GM12892 (cell line): Measurements from ENCODE around the gene KHDC3L.

Source experiments
- POLR2A ChIP-seq: IDR thresholded peaks from 2 replicates; pipeline ENCODE4 v1.6.1; 2011; ENCODE audit warnings: low read depth, low read length, control low read depth
- POLR2AphosphoS5 ChIP-seq: IDR thresholded peaks from 2 replicates; pipeline ENCODE4 v1.6.1; 2011; ENCODE audit warnings: low read depth, low read length, control low read depth
- TAF1 ChIP-seq: IDR thresholded peaks from 2 replicates; pipeline ENCODE4 v1.6.1; 2011; ENCODE audit warnings: low read depth, mild to moderate bottlenecking, control low read depth, low read length, borderline replicate concordance

GRCh38 chr6:73329201-73329600 lies 33.3 kb upstream of the KHDC3L start:
- TF ChIP-seq POLR2A: no peak
- no peak for TF ChIP-seq POLR2AphosphoS5
- TF ChIP-seq TAF1: no peak
